Nephron (organoid): ENCODE results near the gene BAZ2B.
A peak's percentile ranks its signal among the peaks of the same experiment; 100 is the strongest.

ENCODE experiments used
- H3K27ac Mint-ChIP-seq, 3 experiments: 2 replicates each; pipeline ENCODE4 v1.8.0; 2020; ENCODE audit warnings: mixed read lengths in 3 of 3, mild to moderate bottlenecking in 2 of 3, moderate library complexity in 1 of 3
- H3K27me3 Mint-ChIP-seq: 2 replicates; pipeline ENCODE4 v1.8.0; 2021; ENCODE audit warnings: low read depth, mild to moderate bottlenecking, moderate library complexity, mixed read lengths
- H3K36me3 Mint-ChIP-seq: 2 replicates; pipeline ENCODE4 v1.8.0; 2020; ENCODE audit warnings: low read depth, mixed read lengths
- H3K4me1 Mint-ChIP-seq: 2 replicates; pipeline ENCODE4 v1.8.0; 2020; ENCODE audit warnings: mixed read lengths
- H3K4me3 Mint-ChIP-seq, 3 experiments: 2 replicates each; pipeline ENCODE4 v1.8.0; 2020; ENCODE audit warnings: mild to moderate bottlenecking in 3 of 3, mixed read lengths in 3 of 3, moderate library complexity in 2 of 3
- H3K9me3 Mint-ChIP-seq: 2 replicates; pipeline ENCODE4 v1.8.0; 2020; ENCODE audit warnings: mixed read lengths
- CTCF ChIP-seq, 3 experiments: fragments of 200-600 bp; sonication (generic); IDR thresholded peaks; one replicate each; pipeline ENCODE4 v1.5.0; 2021; ENCODE audit warnings: antibody characterized with exemption in 3 of 3; ENCODE audit not compliant: unreplicated experiment in 3 of 3

Gene BAZ2B

GRCh38 chr2:159285929-159286708 lies 330.2 kb downstream of the BAZ2B start, which contains the start of gene WDSUB1:
WDSUB1 (minus strand) TSS chr2:159286703; CDS start chr2:159283069, 3,634 bp downstream.
- peak within 1 kb of the TSS; percentile 93 to 97 (median 96) for H3K4me3 Mint-ChIP-seq
- no peak for TF ChIP-seq CTCF (IDR thresholded peaks at IDR 0.05; ENCODE audit: unreplicated experiment in 3 of 3)
- H3K27me3 Mint-ChIP-seq, result no peaks in the 10 kb centered on the region
- peak within 1 kb of the TSS; percentile 86 to 99 (median 99) for H3K27ac Mint-ChIP-seq
- peaks cover 4% of the 10 kb centered on the region for H3K36me3 Mint-ChIP-seq
- H3K9me3 Mint-ChIP-seq, result no peaks in the 10 kb centered on the region
- H3K4me1 Mint-ChIP-seq, result peaks cover 19% of the 10 kb centered on the region

- Mint-ChIP-seq H3K4me3 (peak overlapping the region; percentile 93 to 97 (median 96)), H3K36me3 (peaks cover 5% of the 10 kb centered on the region), H3K27ac (peak overlapping the region; percentile 67 to 96 (median 88)), H3K9me3 (no peaks in the 10 kb centered on the region), H3K4me1 (peaks cover 19% of the 10 kb centered on the region), H3K27me3 (no peaks in the 10 kb centered on the region)
- TF ChIP-seq CTCF (IDR thresholded peaks at IDR 0.05; ENCODE audit: unreplicated experiment in 3 of 3), result no peak
Observed at GRCh38 chr2:159285433-159285832, 330.9 kb downstream of the BAZ2B start.

GRCh38 chr2:159283529-159283928 lies 332.8 kb downstream of the BAZ2B start:
- H3K36me3 Mint-ChIP-seq, result peaks cover 10% of the 10 kb centered on the region
- H3K4me1 Mint-ChIP-seq, result peaks cover 14% of the 10 kb centered on the region
- H3K27ac Mint-ChIP-seq, result no peak overlapping the region
- H3K27me3 Mint-ChIP-seq, result no peaks in the 10 kb centered on the region
- no peaks in the 10 kb centered on the region for H3K9me3 Mint-ChIP-seq
- no peak overlapping the region for H3K4me3 Mint-ChIP-seq
- TF ChIP-seq CTCF (IDR thresholded peaks at IDR 0.05; ENCODE audit: unreplicated experiment in 3 of 3), result no peak

GRCh38 chr2:159281002-159281401 lies 335.3 kb downstream of the BAZ2B start:
- peaks cover 10% of the 10 kb centered on the region for H3K36me3 Mint-ChIP-seq
- H3K4me1 Mint-ChIP-seq, result peaks cover 5% of the 10 kb centered on the region
- H3K4me3 Mint-ChIP-seq, result no peak overlapping the region
- TF ChIP-seq CTCF (IDR thresholded peaks at IDR 0.05; ENCODE audit: unreplicated experiment in 3 of 3), result no peak
- no peaks in the 10 kb centered on the region for H3K9me3 Mint-ChIP-seq
- H3K27ac Mint-ChIP-seq, result no peak overlapping the region
- no peaks in the 10 kb centered on the region for H3K27me3 Mint-ChIP-seq

GRCh38 chr2:159279700-159280099 lies 336.6 kb downstream of the BAZ2B start:
- H3K27me3 Mint-ChIP-seq, result no peaks in the 10 kb centered on the region
- H3K4me1 Mint-ChIP-seq, result peaks cover 2% of the 10 kb centered on the region
- TF ChIP-seq CTCF (IDR thresholded peaks at IDR 0.05; ENCODE audit: unreplicated experiment in 3 of 3), result no peak
- H3K27ac Mint-ChIP-seq, result no peak overlapping the region
- H3K4me3 Mint-ChIP-seq, result no peak overlapping the region
- no peaks in the 10 kb centered on the region for H3K9me3 Mint-ChIP-seq
- H3K36me3 Mint-ChIP-seq, result peaks cover 17% of the 10 kb centered on the region

GRCh38 chr2:159275111-159275510 lies 341.2 kb downstream of the BAZ2B start:
- Mint-ChIP-seq H3K27ac (no peak overlapping the region), H3K27me3 (no peaks in the 10 kb centered on the region), H3K4me3 (no peak overlapping the region), H3K36me3 (peaks cover 35% of the 10 kb centered on the region), H3K9me3 (no peaks in the 10 kb centered on the region), H3K4me1 (peaks cover 5% of the 10 kb centered on the region)
- no peak for TF ChIP-seq CTCF (IDR thresholded peaks at IDR 0.05; ENCODE audit: unreplicated experiment in 3 of 3)
